Epithelial cell of proximal tubule (primary cell): ENCODE results near the gene PTPRN2. TPM values are rescaled to one million over a fixed set of nuclear protein-coding genes. Genes with fewer than 3 reads are reported as not detected.

Source experiments
- DNase-seq: peaks from one replicate; pipeline ENCODE4 v3.0.0-alpha.2; 2011; ENCODE audit warnings: low read depth
- H3K4me3 ChIP-seq: 2 replicates; pipeline ENCODE4 v1.5.1; 2011; ENCODE audit warnings: low read depth, mild to moderate bottlenecking, low read length
- total RNA-seq: library from RNA; depleted of rRNA; stranded (reverse); fragments of >200 nt; gene quantifications from 2 replicates; pipeline ENCODE4 v1.2.3, GENCODE V29; 2015
- TF ChIP-seq, protein P1 (sequence below): conservative IDR thresholded peaks from 2 replicates; pipeline ENCODE4 v1.5.1; 2012; ENCODE audit warnings: low read depth, mild to moderate bottlenecking, low read length

Gene PTPRN2
- total RNA-seq, 1 donor from 2014 or later: 2.8 TPM

GRCh38 chr7:157813741-157814661, 773.6 kb downstream of the PTPRN2 start:
- no peak overlapping the region for H3K4me3 ChIP-seq
- TF ChIP-seq, protein P1, sequence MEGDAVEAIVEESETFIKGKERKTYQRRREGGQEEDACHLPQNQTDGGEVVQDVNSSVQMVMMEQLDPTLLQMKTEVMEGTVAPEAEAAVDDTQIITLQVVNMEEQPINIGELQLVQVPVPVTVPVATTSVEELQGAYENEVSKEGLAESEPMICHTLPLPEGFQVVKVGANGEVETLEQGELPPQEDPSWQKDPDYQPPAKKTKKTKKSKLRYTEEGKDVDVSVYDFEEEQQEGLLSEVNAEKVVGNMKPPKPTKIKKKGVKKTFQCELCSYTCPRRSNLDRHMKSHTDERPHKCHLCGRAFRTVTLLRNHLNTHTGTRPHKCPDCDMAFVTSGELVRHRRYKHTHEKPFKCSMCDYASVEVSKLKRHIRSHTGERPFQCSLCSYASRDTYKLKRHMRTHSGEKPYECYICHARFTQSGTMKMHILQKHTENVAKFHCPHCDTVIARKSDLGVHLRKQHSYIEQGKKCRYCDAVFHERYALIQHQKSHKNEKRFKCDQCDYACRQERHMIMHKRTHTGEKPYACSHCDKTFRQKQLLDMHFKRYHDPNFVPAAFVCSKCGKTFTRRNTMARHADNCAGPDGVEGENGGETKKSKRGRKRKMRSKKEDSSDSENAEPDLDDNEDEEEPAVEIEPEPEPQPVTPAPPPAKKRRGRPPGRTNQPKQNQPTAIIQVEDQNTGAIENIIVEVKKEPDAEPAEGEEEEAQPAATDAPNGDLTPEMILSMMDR: no peak
- no peak for DNase-seq

GRCh38 chr7:157813053-157813452, 774.6 kb downstream of the PTPRN2 start:
- DNase-seq: no peak
- H3K4me3 ChIP-seq: no peak overlapping the region
- TF ChIP-seq, protein P1: no peak

DNA sequence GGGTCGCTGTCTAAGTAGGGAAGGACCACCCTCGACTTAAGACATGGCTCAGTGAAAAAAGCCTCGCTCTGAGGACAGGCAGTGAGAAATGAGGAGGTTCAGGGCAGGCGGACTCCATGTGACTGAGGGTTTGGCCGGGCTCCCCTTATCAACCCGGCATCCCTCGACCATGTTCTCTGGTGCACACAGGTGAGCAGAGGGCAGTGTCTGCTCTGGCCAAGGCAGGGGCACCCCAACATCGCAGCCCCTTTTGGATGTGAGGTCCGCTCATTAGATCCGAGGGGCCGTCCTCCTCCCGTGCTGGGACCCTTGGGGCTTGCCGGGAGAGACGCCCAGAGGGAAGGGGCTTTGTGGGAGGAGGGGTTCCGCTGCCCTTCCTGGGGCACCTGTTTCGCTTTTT, 775.7 kb downstream of the PTPRN2 start:
- no peak overlapping the region for H3K4me3 ChIP-seq
- DNase-seq: no peak
- TF ChIP-seq, protein P1: no peak

DNA sequence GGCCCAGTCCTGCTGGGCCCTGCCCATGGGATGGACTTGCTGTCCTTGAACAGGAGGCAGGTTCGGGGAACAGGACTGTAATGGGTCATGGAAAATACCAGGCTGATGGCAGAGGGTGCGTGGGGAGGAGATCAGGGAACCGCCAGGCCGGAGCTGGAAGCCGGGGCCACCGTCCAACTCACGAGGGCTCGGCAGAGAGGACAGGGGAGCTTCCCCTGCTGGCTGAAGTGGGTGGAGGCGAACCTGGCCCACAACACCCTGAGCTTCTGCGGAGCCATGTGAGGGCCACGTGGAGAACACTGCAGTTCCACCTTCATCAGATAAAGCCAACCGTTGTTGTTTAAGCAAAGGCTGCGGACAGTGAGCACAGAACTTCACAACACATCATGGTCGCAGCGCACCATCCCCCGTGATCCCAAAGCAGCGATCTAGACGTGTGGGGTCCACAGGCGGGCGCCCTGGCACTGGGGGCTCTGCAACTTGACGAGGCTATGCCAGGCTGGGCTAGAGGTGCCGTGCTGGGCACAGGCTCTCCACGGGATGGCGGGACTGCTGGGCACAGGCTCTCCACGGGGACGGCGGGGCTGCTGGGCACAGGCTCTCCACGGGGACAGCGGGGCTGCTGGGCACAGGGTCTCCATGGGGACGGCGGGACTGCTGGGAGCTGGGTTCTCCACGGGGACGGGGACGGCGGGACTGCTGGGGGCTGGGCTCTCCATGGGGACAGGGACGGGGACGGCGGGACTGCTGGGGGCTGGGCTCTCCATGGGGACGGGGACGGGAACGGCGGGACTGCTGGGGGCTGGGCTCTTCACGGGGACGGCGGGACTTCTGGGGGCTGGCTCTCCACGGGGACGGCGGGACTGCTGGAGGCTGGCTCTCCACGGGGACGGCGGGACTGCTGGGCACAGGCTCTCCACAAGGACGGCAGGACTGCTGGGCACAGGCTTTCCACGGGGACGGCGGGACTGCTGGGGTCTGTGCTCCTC, 777.5 kb downstream of the PTPRN2 start:
- DNase-seq: no peak
- no peak overlapping the region for H3K4me3 ChIP-seq
- TF ChIP-seq, protein P1: no peak

DNA sequence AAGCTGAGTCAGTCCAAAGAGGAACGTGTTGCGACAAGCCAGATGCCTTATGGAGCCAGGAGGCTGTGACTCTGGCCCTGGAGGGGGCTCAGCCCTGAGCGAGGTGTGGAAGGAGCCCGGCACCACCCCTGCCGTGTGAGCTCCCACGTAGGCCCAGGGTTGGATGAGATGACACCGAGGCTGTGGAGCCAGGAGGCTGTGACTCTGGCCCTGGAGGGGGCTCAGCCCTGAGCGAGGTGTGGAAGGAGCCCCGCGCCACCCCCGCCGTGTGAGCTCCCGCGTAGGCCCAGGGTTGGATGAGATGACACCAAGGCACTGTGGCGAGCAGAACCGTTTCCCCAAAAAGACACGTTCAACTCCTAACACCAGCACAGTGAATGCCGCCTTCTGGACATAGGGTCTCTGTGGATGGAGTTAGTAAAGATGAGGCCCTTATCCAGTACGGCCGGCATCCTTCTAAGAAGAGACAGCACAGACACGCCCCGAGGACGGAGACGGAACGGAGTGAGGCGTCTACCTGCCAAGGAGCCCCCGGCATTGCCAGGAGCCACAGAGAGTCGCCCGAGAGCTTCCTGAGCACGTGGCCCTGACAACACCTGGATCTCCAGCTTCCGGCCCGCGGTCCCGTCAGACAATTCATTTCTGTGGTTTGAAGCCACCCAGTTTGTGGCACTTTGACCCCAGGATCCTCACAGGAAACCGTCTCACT, 778.3 kb downstream of the PTPRN2 start:
- TF ChIP-seq, protein P1: no peak
- no peak for DNase-seq
- H3K4me3 ChIP-seq: no peak overlapping the region

DNA sequence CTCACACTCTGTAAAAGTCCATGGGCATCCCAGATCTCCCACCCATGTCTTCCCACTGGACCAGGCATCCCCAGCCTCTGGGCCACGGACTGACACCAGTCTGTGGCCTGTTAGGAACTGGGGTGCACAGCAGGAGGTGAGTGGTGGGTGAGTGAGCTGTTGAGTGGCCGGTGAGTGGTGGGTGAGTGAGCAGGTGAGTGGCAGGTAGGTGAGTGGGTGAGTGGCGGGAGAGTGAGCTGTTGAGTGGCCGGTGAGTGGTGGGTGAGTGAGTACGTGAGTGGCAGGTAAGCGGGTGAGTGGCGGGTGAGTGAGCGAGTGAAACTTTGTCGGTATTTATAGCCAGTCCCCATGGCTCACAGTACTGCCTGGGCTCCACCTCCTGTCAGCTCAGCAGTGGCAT, 779.6 kb downstream of the PTPRN2 start:
- DNase-seq: no peak
- TF ChIP-seq, protein P1: no peak
- H3K4me3 ChIP-seq: no peak overlapping the region
